ENCODE measurements around the gene LSP1. TPM values are rescaled to one million over a fixed set of nuclear protein-coding genes. Genes with fewer than 3 reads are reported as not detected.
"Not testable (repeated sequence)": the region's sequence is repeated elsewhere in the genome, so short reads cannot be mapped to it uniquely, and the experiment has no call there.

LSP1 gene
- total RNA-seq, 2 experiments from 2014 or later: 228 to 232 TPM

GRCh38 chr11:1882265-1883238 lies 29.7 kb downstream of the LSP1 start:
- Histone ChIP-seq H3K4me3 (ENCODE audit: low read length) (no peak overlapping the region), H3K27ac (ENCODE audit: low read depth in 1 of 2, low read length in 2 of 2) (peak overlapping the region in 1 of 2 donors; percentile 29), H3K9me3 (ENCODE audit: control insufficient read depth in 1 of 2, insufficient read depth in 1 of 2, low read length in 2 of 2) (no peaks in the 10 kb centered on the region), H3K4me1 (ENCODE audit: insufficient read depth, low read length) (peaks cover 47% of the 10 kb centered on the region), H3K36me3 (ENCODE audit: insufficient read depth, low read length) (peaks cover 59% of the 10 kb centered on the region), H3K27me3 (ENCODE audit: control insufficient read depth in 1 of 2, insufficient read depth in 2 of 2, low read length in 2 of 2) (no peaks in the 10 kb centered on the region)
- Mint-ChIP-seq H3K36me3 (ENCODE audit: low read depth) (peaks cover 18% of the 10 kb centered on the region), H3K9me3 (no peaks in the 10 kb centered on the region), H3K4me3 (no peak overlapping the region), H3K4me1 (ENCODE audit: low read depth) (peaks cover 15% of the 10 kb centered on the region), H3K27me3 (no peaks in the 10 kb centered on the region), H3K27ac (peak overlapping the region; percentile 57)
- CTCF ChIA-PET: interaction anchor here (0.6 to 1.7 kb wide), 21 partner anchors 12 to 269 kb away, joined by 3 to 37 read pairs (median 4); partner anchors contain the start of genes LSP1, MRPL23 and TNNI2
- intact Hi-C loops (cut with DNase I, micrococcal nuclease): loop anchor here (1.0 to 5.0 kb wide), 4 partner anchors 35 to 270 kb away; partner anchors contain the start of gene TNNT3 (in 1 of the 2)
- DNase-seq: peak; percentile 71 to 92 (median 76)
- POLR2A ChIA-PET: interaction anchor here (0.6 to 4.7 kb wide), 10 partner anchors 8 to 232 kb away, joined by 3 to 23 read pairs (median 4); partner anchors contain the start of genes LSP1, PRR33 and TNNT3
- peak; percentile 93 for TF ChIP-seq CTCF (IDR thresholded peaks at IDR 0.05)
- ATAC-seq (ENCODE audit: poor library complexity): peak; percentile 91

- peaks cover 49% of the 10 kb centered on the region for H3K4me1 ChIP-seq (ENCODE audit: insufficient read depth, low read length)
- H3K4me1 Mint-ChIP-seq (ENCODE audit: low read depth): peaks cover 25% of the 10 kb centered on the region
- peaks cover 70% of the 10 kb centered on the region for H3K36me3 ChIP-seq (ENCODE audit: insufficient read depth, low read length)
- no peak overlapping the region for H3K4me3 Mint-ChIP-seq
- intact Hi-C loops (cut with DNase I, micrococcal nuclease): loop anchor here (2.0 to 5.0 kb wide), 4 partner anchors 29 to 269 kb away; partner anchors contain the start of gene TNNT3 (in 1 of the 2)
- ATAC-seq (ENCODE audit: poor library complexity): no peak
- H3K27me3 ChIP-seq (ENCODE audit: control insufficient read depth in 1 of 2, insufficient read depth in 2 of 2, low read length in 2 of 2): no peaks in the 10 kb centered on the region
- H3K9me3 ChIP-seq (ENCODE audit: control insufficient read depth in 1 of 2, insufficient read depth in 1 of 2, low read length in 2 of 2): no peaks in the 10 kb centered on the region
- H3K27ac Mint-ChIP-seq: no peak overlapping the region
- peaks cover 23% of the 10 kb centered on the region for H3K36me3 Mint-ChIP-seq (ENCODE audit: low read depth)
- no peaks in the 10 kb centered on the region for H3K27me3 Mint-ChIP-seq
- no peak overlapping the region for H3K27ac ChIP-seq (ENCODE audit: low read depth in 1 of 2, low read length in 2 of 2)
- H3K9me3 Mint-ChIP-seq: no peaks in the 10 kb centered on the region
- no peak for TF ChIP-seq CTCF (IDR thresholded peaks at IDR 0.05)
- H3K4me3 ChIP-seq (ENCODE audit: low read length): no peak overlapping the region
- CTCF ChIA-PET: interaction anchor here (0.9 to 1.5 kb wide), 2 partner anchors 64 to 268 kb away, joined by 7 to 15 read pairs; partner anchors contain the start of gene MRPL23
- POLR2A ChIA-PET: interaction anchor here (0.7 to 4.7 kb wide), 6 partner anchors 28 to 35 kb away, joined by 3 to 23 read pairs (median 6); partner anchors contain the start of genes LSP1 and TNNT3
- no peak for DNase-seq
Observed at GRCh38 chr11:1883346-1884302, 30.7 kb downstream of the LSP1 start.

GRCh38 chr11:1884303-1884700 lies 31.4 kb downstream of the LSP1 start:
- Histone ChIP-seq H3K9me3 (ENCODE audit: control insufficient read depth in 1 of 2, insufficient read depth in 1 of 2, low read length in 2 of 2) (no peaks in the 10 kb centered on the region), H3K27me3 (ENCODE audit: control insufficient read depth in 1 of 2, insufficient read depth in 2 of 2, low read length in 2 of 2) (no peaks in the 10 kb centered on the region), H3K36me3 (ENCODE audit: insufficient read depth, low read length) (peaks cover 72% of the 10 kb centered on the region), H3K4me1 (ENCODE audit: insufficient read depth, low read length) (peaks cover 53% of the 10 kb centered on the region), H3K27ac (ENCODE audit: low read depth in 1 of 2, low read length in 2 of 2) (no peak overlapping the region), H3K4me3 (ENCODE audit: low read length) (no peak overlapping the region)
- peaks cover 31% of the 10 kb centered on the region for H3K4me1 Mint-ChIP-seq (ENCODE audit: low read depth)
- POLR2A ChIA-PET: interaction anchor here (0.7 kb wide), 1 partner anchor 32 kb away, joined by 3 read pairs; no protein-coding TSS in a partner anchor
- no peaks in the 10 kb centered on the region for H3K9me3 Mint-ChIP-seq
- DNase-seq (no peak), ATAC-seq (ENCODE audit: poor library complexity) (no peak)
- H3K27ac Mint-ChIP-seq: no peak overlapping the region
- intact Hi-C loops (cut with DNase I, micrococcal nuclease): loop anchor here (2.0 to 5.0 kb wide), 3 partner anchors 30 to 268 kb away; partner anchors contain the start of gene TNNT3 (in 1 of the 2)
- no peaks in the 10 kb centered on the region for H3K27me3 Mint-ChIP-seq
- no peak for TF ChIP-seq CTCF (IDR thresholded peaks at IDR 0.05)
- CTCF ChIA-PET: no interaction called here
- H3K4me3 Mint-ChIP-seq: no peak overlapping the region
- H3K36me3 Mint-ChIP-seq (ENCODE audit: low read depth): peaks cover 28% of the 10 kb centered on the region

- DNase-seq; intact Hi-C loops (cut with DNase I, micrococcal nuclease); H3K27ac ChIP-seq (ENCODE audit: low read depth in 1 of 2, low read length in 2 of 2); H3K27me3 Mint-ChIP-seq; H3K4me3 Mint-ChIP-seq; CTCF ChIA-PET; H3K4me3 ChIP-seq (ENCODE audit: low read length); POLR2A ChIA-PET; H3K27ac Mint-ChIP-seq; H3K9me3 Mint-ChIP-seq; ATAC-seq (ENCODE audit: poor library complexity); H3K9me3 ChIP-seq (ENCODE audit: control insufficient read depth in 1 of 2, insufficient read depth in 1 of 2, low read length in 2 of 2); H3K27me3 ChIP-seq (ENCODE audit: control insufficient read depth in 1 of 2, insufficient read depth in 2 of 2, low read length in 2 of 2): not testable (repeated sequence)
- peaks cover 59% of the 10 kb centered on the region for H3K36me3 ChIP-seq (ENCODE audit: insufficient read depth, low read length)
- H3K4me1 ChIP-seq (ENCODE audit: insufficient read depth, low read length): peaks cover 55% of the 10 kb centered on the region
- Mint-ChIP-seq H3K4me1 (ENCODE audit: low read depth) (peaks cover 23% of the 10 kb centered on the region), H3K36me3 (ENCODE audit: low read depth) (peaks cover 15% of the 10 kb centered on the region)
Observed at GRCh38 chr11:1886551-1886950, 33.7 kb downstream of the LSP1 start.
